GM21390 (cell line): ENCODE measurements around the gene VWC2L.

Source experiments
- ATAC-seq: cut with Tn5 transposase; IDR thresholded peaks from one replicate; pipeline ENCODE4 v1.9.1; 2021; ENCODE audit not compliant: unreplicated experiment

Gene VWC2L

DNA sequence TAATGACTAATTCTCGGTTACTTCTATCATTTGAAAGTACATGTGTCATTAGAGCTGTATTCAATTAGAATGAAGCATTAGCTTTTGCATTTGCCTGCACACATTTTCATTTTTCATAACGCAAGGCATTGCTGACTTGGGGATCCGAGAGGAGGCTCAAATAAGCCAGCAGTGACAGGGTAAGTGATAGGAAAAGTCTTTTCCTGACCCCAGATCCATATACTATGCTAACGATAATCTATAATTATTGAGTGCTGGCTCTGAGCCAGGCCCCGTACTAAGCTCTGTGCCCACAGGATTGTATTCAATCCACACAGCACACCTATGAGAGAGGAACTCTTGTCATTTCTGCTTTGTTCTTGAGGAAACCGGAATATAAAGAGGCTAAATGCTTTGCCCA, 168.2 kb downstream of the VWC2L start:
- ATAC-seq, result no peak

DNA sequence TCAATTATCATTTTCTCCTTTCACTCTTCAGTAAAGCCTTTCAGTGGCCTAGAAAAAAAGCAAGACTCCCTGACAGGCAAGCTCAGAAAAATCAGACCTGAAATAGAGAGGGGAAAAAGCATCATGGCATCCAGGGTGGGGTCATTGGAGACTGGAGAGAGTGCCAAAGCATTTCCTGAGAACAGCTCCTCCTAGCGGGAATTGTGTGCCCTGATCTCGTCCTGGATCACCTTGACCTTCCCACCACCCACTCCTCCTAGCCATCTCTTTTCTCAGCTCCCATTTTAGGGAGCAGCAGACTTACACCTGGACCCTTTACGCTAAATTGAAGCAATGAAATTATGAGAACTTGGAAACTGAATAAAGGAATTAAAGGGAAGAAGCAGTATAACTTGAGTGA, 176.6 kb downstream of the VWC2L start:
- ATAC-seq, result no peak

DNA sequence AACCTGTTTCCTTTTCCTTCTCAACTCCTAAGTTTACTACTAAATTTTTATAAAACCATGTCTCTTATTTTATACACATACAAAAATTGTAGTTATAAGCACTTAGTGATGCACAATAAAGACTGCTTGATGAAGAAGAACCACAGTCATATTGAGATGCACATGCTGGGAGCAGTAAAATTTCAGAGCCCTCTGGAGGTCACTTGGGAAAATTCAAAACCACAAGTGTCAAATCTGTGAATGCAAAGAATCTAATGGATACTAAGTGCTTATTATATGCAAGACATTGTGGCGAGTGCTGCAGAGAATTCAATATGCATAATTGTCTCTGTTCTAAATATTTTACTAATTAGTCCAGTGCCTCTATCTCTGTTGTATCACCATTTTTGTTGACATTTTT, 180.5 kb downstream of the VWC2L start:
- ATAC-seq, result no peak

DNA sequence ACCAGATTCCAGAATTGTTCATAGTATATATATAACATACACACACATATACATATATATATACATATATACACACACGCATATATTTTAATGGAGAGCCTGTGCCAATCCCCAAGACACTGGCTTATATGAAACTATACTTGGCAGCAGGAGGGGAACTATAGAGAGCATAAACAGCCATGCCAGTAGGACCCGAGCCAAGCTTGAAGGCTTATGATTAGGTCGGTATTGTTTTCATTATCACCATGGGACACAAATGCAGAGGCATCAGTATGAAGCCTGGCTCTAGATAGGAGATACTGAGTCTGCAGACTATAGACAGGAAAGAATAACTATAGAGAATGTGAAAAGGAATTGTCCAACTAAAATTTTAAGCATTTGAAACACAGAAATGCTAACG, 181.2 kb downstream of the VWC2L start:
- ATAC-seq, result no peak

DNA sequence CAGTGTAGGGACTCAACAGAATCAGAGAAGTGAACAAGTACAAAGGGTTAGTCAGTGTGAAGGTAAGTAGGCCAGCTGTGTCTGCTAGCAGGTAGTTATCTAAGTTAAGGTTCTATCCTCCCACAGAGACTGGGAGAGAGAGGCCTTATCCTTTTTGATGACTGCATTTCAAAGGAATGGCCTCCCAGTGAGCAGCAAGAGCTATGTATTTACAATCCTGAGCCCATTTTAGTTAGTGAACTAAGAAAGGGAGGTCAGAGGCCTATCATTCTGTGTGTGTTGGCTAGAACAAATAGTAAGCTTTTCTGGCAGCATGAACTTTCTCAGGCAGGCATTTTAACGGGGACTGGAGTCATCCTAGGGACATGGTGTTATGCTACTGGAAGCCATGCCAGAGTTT, 182.9 kb downstream of the VWC2L start:
- ATAC-seq, result no peak

DNA sequence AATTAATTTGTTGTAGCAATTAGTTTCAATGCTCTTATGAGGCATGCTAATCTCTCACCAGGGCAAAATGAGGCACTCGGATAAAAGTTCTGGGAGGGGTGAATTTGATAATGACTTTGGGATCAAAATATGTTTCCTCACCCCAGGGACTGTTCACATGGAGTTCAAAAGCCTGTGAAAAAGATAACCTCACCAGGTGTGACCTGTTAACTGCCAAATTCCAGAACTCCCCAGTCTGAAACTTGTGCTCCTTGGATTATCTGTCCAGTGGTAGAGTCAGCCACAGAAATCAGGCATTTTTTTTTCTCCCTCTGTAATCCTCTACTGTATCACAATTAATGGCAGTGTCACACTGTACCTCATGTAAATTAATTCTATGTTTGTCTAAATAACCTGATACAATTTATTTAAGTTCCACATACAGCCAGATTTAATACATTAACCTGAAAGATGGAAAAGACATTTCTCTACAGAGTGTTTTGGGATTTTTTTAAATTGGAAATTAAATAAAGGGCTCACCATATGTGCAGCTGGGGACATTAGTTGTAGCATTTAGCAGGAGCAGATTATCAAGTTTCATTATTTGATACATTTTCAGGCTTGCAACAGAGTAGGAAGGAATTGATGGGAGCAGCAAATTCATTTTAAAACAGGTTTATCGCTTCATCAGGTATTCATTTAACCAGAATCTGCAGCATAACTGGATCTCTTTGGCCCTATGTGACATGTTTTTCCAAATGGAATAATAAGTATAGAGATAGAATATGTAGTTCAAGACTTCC, 191.2 kb downstream of the VWC2L start:
- no peak for ATAC-seq

DNA sequence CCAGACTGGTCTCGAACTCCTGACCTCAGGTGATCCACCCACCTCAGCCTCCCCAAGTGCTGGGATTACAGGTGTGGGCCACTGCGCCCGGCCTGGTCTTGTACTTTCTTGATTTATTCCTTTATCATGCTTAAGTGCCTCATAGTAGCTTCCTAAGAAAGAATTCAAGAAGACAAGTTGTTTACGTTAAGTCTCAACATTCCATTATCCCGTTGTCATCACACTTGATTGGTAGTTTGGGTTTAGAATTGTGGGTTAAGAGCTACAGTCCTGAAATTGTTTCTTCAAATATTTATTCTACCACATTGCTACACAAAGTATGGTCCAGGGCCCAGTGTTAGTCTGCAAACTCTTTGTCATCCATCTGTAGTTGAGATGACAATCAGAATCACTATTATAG, 194.0 kb downstream of the VWC2L start:
- ATAC-seq, result no peak

DNA sequence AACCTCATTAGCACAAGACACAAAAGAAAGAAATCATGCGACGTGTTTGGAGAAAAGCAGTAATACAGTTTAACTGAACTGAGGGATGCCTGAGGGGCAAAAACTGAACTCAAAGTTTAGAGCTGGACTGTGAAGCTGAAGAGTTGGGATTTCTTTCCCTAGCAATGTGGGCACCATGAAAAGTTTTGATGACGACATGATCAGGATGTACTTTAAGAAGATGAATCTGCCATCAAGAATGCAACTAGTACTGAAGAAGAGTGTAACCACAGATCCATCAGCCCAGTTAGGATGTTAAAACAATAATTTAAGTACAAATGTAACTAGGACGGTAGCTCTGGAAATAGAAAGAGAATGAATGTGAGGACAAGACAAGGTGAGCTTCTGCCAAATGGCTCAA, 196.2 kb downstream of the VWC2L start:
- no peak for ATAC-seq

DNA sequence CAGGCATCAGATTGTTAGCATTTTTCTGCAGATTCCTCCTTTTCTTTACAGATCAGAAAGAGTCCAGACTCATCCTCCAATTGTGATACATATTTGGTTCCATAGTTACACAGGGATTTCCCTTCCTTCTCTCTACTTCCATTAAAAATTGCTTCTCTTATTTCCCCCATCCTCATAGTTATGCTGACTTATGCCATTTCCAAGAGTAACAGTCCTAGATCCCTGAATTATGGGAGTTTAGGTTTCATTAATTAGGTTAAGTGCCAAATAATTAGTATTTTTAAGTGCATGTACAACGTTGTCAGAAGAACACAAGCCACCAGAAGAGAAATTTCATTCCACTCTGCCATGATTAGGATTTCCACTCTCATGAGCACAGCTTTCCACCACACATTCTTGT, 200.2 kb downstream of the VWC2L start:
- no peak for ATAC-seq

DNA sequence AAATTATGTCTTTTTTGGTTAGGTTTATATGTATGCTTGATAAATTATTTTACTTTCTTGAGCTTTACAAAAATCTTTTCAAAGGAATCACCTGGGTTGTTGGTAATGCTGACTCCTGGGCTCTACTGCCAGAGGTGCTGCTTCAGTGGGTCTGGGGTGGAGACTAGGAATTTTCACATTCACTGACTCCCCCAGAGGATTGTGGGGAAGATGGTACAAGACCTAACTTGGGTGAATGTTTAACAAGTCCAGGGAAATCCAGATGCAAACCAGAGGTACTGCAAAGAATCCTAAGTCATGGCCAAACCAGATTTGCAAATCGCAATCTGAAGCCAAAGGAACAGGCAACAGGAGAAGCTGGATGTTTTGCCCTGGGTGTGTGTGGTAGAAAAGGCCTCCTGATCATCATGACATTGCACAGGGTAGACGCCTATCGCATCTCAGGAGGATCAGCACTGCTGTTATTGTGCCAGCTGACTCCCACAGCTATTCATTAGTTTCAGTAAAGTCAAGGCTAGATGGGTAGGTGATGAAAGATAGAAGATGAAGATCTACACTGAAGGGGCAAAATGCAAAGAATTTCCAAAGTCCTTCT, 213.4 kb downstream of the VWC2L start:
- no peak for ATAC-seq

DNA sequence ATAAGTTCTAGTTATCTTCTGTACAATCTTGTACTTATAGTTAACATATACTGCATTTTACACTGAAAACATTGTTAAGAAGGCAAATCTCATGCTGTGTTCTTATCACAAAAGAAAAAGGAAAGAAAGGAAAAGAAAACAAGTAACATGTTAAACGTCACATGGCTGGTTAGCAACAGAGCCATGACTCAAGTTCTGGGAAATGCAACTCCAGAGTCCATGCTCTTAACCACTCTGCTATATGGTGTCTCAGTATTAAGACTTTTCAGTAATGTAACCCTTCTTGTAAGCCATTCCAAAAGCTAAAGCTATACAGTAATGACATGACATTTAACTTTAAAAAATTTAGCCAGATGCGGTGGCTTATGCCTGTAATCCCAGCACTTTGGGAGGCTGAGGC, 217.2 kb downstream of the VWC2L start:
- ATAC-seq, result no peak
